ENCODE measurements around the gene SAFB.

DNA sequence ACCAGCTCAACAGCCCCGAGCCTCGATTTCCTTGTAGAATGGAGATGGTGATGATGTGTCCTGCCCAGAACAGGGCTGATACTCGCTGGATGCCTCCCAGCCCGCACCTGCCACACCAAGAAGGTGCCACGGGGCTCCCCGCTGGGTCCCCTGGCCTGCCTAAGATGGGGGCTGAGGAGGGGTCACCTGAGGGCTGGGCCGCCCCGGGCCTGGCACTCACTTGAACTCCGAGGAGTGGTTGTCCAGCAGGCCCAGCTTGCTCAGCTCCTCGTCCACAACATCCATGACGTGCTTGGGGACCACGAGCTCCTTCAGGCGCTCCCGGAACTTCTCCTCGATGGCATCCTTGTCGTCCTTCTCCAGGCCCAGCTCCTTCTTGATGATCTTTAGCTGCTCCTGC lies 82.7 kb downstream of the SAFB start:
- TF ChIP-seq, protein P1, sequence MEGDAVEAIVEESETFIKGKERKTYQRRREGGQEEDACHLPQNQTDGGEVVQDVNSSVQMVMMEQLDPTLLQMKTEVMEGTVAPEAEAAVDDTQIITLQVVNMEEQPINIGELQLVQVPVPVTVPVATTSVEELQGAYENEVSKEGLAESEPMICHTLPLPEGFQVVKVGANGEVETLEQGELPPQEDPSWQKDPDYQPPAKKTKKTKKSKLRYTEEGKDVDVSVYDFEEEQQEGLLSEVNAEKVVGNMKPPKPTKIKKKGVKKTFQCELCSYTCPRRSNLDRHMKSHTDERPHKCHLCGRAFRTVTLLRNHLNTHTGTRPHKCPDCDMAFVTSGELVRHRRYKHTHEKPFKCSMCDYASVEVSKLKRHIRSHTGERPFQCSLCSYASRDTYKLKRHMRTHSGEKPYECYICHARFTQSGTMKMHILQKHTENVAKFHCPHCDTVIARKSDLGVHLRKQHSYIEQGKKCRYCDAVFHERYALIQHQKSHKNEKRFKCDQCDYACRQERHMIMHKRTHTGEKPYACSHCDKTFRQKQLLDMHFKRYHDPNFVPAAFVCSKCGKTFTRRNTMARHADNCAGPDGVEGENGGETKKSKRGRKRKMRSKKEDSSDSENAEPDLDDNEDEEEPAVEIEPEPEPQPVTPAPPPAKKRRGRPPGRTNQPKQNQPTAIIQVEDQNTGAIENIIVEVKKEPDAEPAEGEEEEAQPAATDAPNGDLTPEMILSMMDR (IDR thresholded peaks at IDR 0.05): no peak
- TF ChIP-seq ZFX (IDR thresholded peaks at IDR 0.05; ENCODE audit: borderline replicate concordance): no peak
